Glutamatergic neuron (in vitro differentiated cells): ENCODE data around the gene REEP3. TPM values are rescaled to one million over a fixed set of nuclear protein-coding genes. Genes with fewer than 3 reads are reported as not detected.
A peak's percentile ranks its signal among the peaks of the same experiment; 100 is the strongest.

ENCODE experiments used
- DNase-seq: peaks from one replicate; pipeline ENCODE4 v3.0.0; 2022
- H3K27ac Mint-ChIP-seq: one replicate; pipeline ENCODE4 v1.8.0; 2020; ENCODE audit warnings: mild to moderate bottlenecking, mixed read lengths, inconsistent platforms; ENCODE audit not compliant: unreplicated experiment
- H3K27me3 Mint-ChIP-seq: one replicate; pipeline ENCODE4 v1.8.0; 2020; ENCODE audit warnings: mild to moderate bottlenecking, moderate library complexity, mixed read lengths, inconsistent platforms; ENCODE audit not compliant: unreplicated experiment
- H3K36me3 Mint-ChIP-seq: one replicate; pipeline ENCODE4 v1.8.0; 2020; ENCODE audit warnings: mild to moderate bottlenecking, mixed read lengths, inconsistent platforms; ENCODE audit not compliant: unreplicated experiment
- H3K4me1 Mint-ChIP-seq: one replicate; pipeline ENCODE4 v1.8.0; 2020; ENCODE audit warnings: mild to moderate bottlenecking, low read depth, mixed read lengths, inconsistent platforms; ENCODE audit not compliant: unreplicated experiment
- H3K4me3 Mint-ChIP-seq: one replicate; pipeline ENCODE4 v1.8.0; 2020; ENCODE audit warnings: mild to moderate bottlenecking, mixed read lengths, inconsistent platforms; ENCODE audit not compliant: unreplicated experiment
- H3K9me3 Mint-ChIP-seq: one replicate; pipeline ENCODE4 v1.8.0; 2020; ENCODE audit warnings: mild to moderate bottlenecking, moderate library complexity, mixed read lengths, inconsistent platforms; ENCODE audit not compliant: unreplicated experiment
- CTCF ChIP-seq: fragments of 200-600 bp; sonication (generic); IDR thresholded peaks from one replicate; pipeline ENCODE4 v1.5.0; 2021; ENCODE audit not compliant: partially characterized antibody, unreplicated experiment
- total RNA-seq: library from RNA; stranded (reverse); fragmentation: NEBNext Ultra II Directional; extraction: Animal tissue kit (Norgen Biotek cat#: 25700); gene quantifications from one replicate; pipeline ENCODE4 v1.2.1, GENCODE V29; 2021; ENCODE audit not compliant: unreplicated experiment

Gene REEP3
- total RNA-seq, 1 donor from 2014 or later = 47.1 TPM

GRCh38 chr10:63504145-63504881 is 16.9 kb upstream of the REEP3 start:
- Mint-ChIP-seq H3K4me1 (peaks cover 24% of the 10 kb centered on the region), H3K27ac (peak overlapping the region; percentile 36), H3K9me3 (peaks cover 2% of the 10 kb centered on the region), H3K36me3 (no peaks in the 10 kb centered on the region), H3K27me3 (peaks cover 2% of the 10 kb centered on the region), H3K4me3 (peak overlapping the region; percentile 23)
- no peak for TF ChIP-seq CTCF
- DNase-seq = no peak

GRCh38 chr10:63505562-63505961 is 15.6 kb upstream of the REEP3 start:
- Mint-ChIP-seq H3K27ac (no peak overlapping the region), H3K9me3 (peaks cover 2% of the 10 kb centered on the region), H3K27me3 (peaks cover 2% of the 10 kb centered on the region)

GRCh38 chr10:63506554-63506953 is 14.6 kb upstream of the REEP3 start:
- Mint-ChIP-seq H3K9me3 (peaks cover 2% of the 10 kb centered on the region), H3K27ac (peak overlapping the region; percentile 40), H3K4me1 (peaks cover 29% of the 10 kb centered on the region), H3K36me3 (no peaks in the 10 kb centered on the region), H3K4me3 (no peak overlapping the region), H3K27me3 (peaks cover 2% of the 10 kb centered on the region)
- no peak for TF ChIP-seq CTCF
- DNase-seq = no peak

More at GRCh38 chr10:63505562-63505961, 15.6 kb upstream of the REEP3 start:
- no peak for DNase-seq
- H3K4me3 Mint-ChIP-seq = no peak overlapping the region
- no peak for TF ChIP-seq CTCF
- H3K36me3 Mint-ChIP-seq = no peaks in the 10 kb centered on the region
- H3K4me1 Mint-ChIP-seq = peaks cover 25% of the 10 kb centered on the region

- peak overlapping the region; percentile 65 for H3K27ac Mint-ChIP-seq
- peaks cover 3% of the 10 kb centered on the region for H3K27me3 Mint-ChIP-seq
- DNase-seq = no peak
- H3K4me1 Mint-ChIP-seq = peaks cover 35% of the 10 kb centered on the region
- H3K36me3 Mint-ChIP-seq = no peaks in the 10 kb centered on the region
- H3K9me3 Mint-ChIP-seq = peaks cover 10% of the 10 kb centered on the region
- no peak for TF ChIP-seq CTCF
- peak overlapping the region; percentile 62 for H3K4me3 Mint-ChIP-seq
Measured at GRCh38 chr10:63515002-63515763, 6.0 kb upstream of the REEP3 start.

GRCh38 chr10:63516207-63516606 is 5.0 kb upstream of the REEP3 start:
- no peak for TF ChIP-seq CTCF
- no peaks in the 10 kb centered on the region for H3K36me3 Mint-ChIP-seq
- H3K27me3 Mint-ChIP-seq = peaks cover 3% of the 10 kb centered on the region
- H3K4me3 Mint-ChIP-seq = no peak overlapping the region
- peaks cover 14% of the 10 kb centered on the region for H3K9me3 Mint-ChIP-seq
- no peak for DNase-seq
- H3K27ac Mint-ChIP-seq = peak overlapping the region; percentile 20
- H3K4me1 Mint-ChIP-seq = peaks cover 33% of the 10 kb centered on the region
